CD8-positive, alpha-beta memory T cell (primary cell): Measurements from ENCODE around the gene BBS7. TPM values are rescaled to one million over a fixed set of nuclear protein-coding genes. Genes with fewer than 3 reads are reported as not detected.

Experiments used
- CTCF ChIA-PET: fragments of 350-600 bp; sonication (Branson Sonifier 250); formaldehyde crosslinking; loops from one replicate; lab custom pipeline; 2021; ENCODE audit warnings: antibody characterized with exemption; lab: Charles Lee
- POLR2A ChIA-PET: fragments of 350-600 bp; sonication (Branson Sonifier 250); formaldehyde crosslinking; loops from one replicate; lab custom pipeline; 2021; ENCODE audit warnings: antibody characterized with exemption; lab: Charles Lee
- DNase-seq, 5 donors: peaks; one replicate each; pipeline versions ENCODE4 v3.0.0 to v3.0.0-alpha.2; 2020 to 2022; ENCODE audit warnings: mixed read lengths in 1 of 5
- H3K27ac ChIP-seq: one replicate; pipeline ENCODE4 v1.7.0; 2013; ENCODE audit warnings: low read depth, mild to moderate bottlenecking, low read length, moderate library complexity
- H3K27me3 ChIP-seq: 2 replicates; pipeline ENCODE4 v1.7.0; 2013; ENCODE audit warnings: low read length, mild to moderate bottlenecking; ENCODE audit not compliant: insufficient read depth, poor library complexity, severe bottlenecking
- H3K36me3 ChIP-seq: 2 replicates; pipeline ENCODE4 v1.7.0; 2013; ENCODE audit warnings: mild to moderate bottlenecking, low read length, moderate library complexity; ENCODE audit not compliant: insufficient read depth
- H3K4me1 ChIP-seq: 2 replicates; pipeline ENCODE4 v1.7.0; 2013; ENCODE audit warnings: mild to moderate bottlenecking, low read length, moderate library complexity; ENCODE audit not compliant: insufficient read depth
- H3K4me3 ChIP-seq: 2 replicates; pipeline ENCODE4 v1.7.0; 2013; ENCODE audit warnings: mild to moderate bottlenecking, low read length
- H3K9me3 ChIP-seq: 2 replicates; pipeline ENCODE4 v1.7.0; 2013; ENCODE audit warnings: mild to moderate bottlenecking, low read length
- H3K27ac Mint-ChIP-seq, 8 donors: one replicate each; pipeline ENCODE4 v1.8.0; 2020 to 2021; ENCODE audit warnings: mixed read lengths in 8 of 8, mild to moderate bottlenecking in 6 of 8, inconsistent platforms in 3 of 8, moderate library complexity in 3 of 8
- H3K27me3 Mint-ChIP-seq, 2 donors: one replicate each; pipeline ENCODE4 v1.8.0; 2020 to 2021; ENCODE audit warnings: mixed read lengths in 2 of 2, mild to moderate bottlenecking in 1 of 2, moderate library complexity in 1 of 2
- H3K36me3 Mint-ChIP-seq, 3 donors: one replicate each; pipeline ENCODE4 v1.8.0; 2020 to 2021; ENCODE audit warnings: mixed read lengths in 3 of 3, inconsistent platforms in 1 of 3, mild to moderate bottlenecking in 1 of 3
- H3K4me1 Mint-ChIP-seq, 3 donors: one replicate each; pipeline ENCODE4 v1.8.0; 2020 to 2021; ENCODE audit warnings: mixed read lengths in 3 of 3, inconsistent platforms in 1 of 3, mild to moderate bottlenecking in 1 of 3
- H3K4me3 Mint-ChIP-seq, 7 donors: one replicate each; pipeline ENCODE4 v1.8.0; 2020 to 2021; ENCODE audit warnings: mixed read lengths in 7 of 7, mild to moderate bottlenecking in 6 of 7, moderate library complexity in 4 of 7, inconsistent platforms in 2 of 7
- H3K9me3 Mint-ChIP-seq, 5 donors: one replicate each; pipeline ENCODE4 v1.8.0; 2020 to 2022; ENCODE audit warnings: mixed read lengths in 5 of 5, mild to moderate bottlenecking in 3 of 5, moderate library complexity in 2 of 5, inconsistent platforms in 1 of 5
- polyA plus RNA-seq: library from polyadenylated mRNA; unstranded; fragments of 300-500 nt; fragmentation: Illumina TruSeq; gene quantifications from one replicate; pipeline ENCODE4 v1.2.3, GENCODE V29; 2021
- total RNA-seq, 2 experiments: library from RNA; stranded (reverse); gene quantifications; one replicate each; pipeline ENCODE4 v1.2.3, GENCODE V29; 2021

The BBS7 gene
- total and polyA plus RNA-seq, 3 experiments from 2014 or later = 10.8 to 23.4 (median 23.3) TPM

DNA sequence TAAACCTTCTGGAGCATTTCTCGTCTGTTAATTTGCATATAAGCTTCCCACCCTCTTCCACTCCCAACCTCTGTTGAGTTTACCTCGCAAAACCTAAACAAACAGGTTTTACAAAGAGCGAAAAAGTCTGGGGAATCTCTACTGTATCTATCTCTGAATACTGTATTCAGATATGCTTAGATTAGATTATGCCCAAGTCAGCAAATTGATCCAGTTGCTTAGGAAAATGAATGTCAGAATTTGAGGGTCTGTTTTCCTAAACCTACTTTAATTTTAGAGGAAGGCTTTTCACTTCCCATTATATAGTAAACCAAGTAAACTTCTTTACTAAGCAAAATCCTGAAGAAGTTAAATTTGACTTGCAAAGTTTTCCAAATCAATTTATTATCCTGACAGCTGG lies 53.3 kb downstream of the BBS7 start:
- no peak for DNase-seq
- no peaks in the 10 kb centered on the region for H3K9me3 Mint-ChIP-seq
- POLR2A ChIA-PET = no interaction called here
- H3K4me3 Mint-ChIP-seq = no peak overlapping the region
- peaks cover 0 to 58% (median 14%) of the 10 kb centered on the region in 3 donors for H3K36me3 Mint-ChIP-seq
- H3K27me3 Mint-ChIP-seq = no peaks in the 10 kb centered on the region
- Histone ChIP-seq H3K36me3 (peaks cover 12% of the 10 kb centered on the region), H3K4me1 (no peaks in the 10 kb centered on the region), H3K4me3 (no peak overlapping the region), H3K27ac (no peak overlapping the region), H3K9me3 (no peaks in the 10 kb centered on the region), H3K27me3 (no peaks in the 10 kb centered on the region)
- H3K4me1 Mint-ChIP-seq = peaks cover 4 to 18% (median 13%) of the 10 kb centered on the region in 3 donors
- CTCF ChIA-PET = no interaction called here
- H3K27ac Mint-ChIP-seq = peak overlapping the region in 2 of 8 donors; percentile 57 to 70

GRCh38 chr4:121814756-121815155 lies 55.5 kb downstream of the BBS7 start:
- ChIA-PET CTCF (no interaction called here), POLR2A (no interaction called here)
- H3K9me3 ChIP-seq = no peaks in the 10 kb centered on the region
- DNase-seq = no peak
- no peak overlapping the region for H3K27ac ChIP-seq
- Mint-ChIP-seq H3K27me3 (no peaks in the 10 kb centered on the region), H3K4me3 (no peak overlapping the region), H3K36me3 (peaks cover 0 to 76% (median 14%) of the 10 kb centered on the region in 3 donors), H3K27ac (peak overlapping the region in 3 of 8 donors; percentile 29 to 64 (median 29)), H3K9me3 (no peaks in the 10 kb centered on the region), H3K4me1 (peaks cover 8 to 25% (median 23%) of the 10 kb centered on the region in 3 donors)
- no peak overlapping the region for H3K4me3 ChIP-seq
- H3K27me3 ChIP-seq = no peaks in the 10 kb centered on the region
- no peaks in the 10 kb centered on the region for H3K4me1 ChIP-seq
- H3K36me3 ChIP-seq = peaks cover 20% of the 10 kb centered on the region

GRCh38 chr4:121811122-121811521 lies 59.2 kb downstream of the BBS7 start:
- Mint-ChIP-seq H3K27me3 (no peaks in the 10 kb centered on the region), H3K9me3 (no peaks in the 10 kb centered on the region), H3K4me3 (no peak overlapping the region), H3K27ac (peak overlapping the region in 4 of 8 donors; percentile 3 to 37 (median 14)), H3K36me3 (peaks cover 0 to 82% (median 19%) of the 10 kb centered on the region in 3 donors), H3K4me1 (peaks cover 11 to 28% (median 26%) of the 10 kb centered on the region in 3 donors)
- POLR2A ChIA-PET = no interaction called here
- Histone ChIP-seq H3K4me3 (no peak overlapping the region), H3K27ac (no peak overlapping the region), H3K9me3 (no peaks in the 10 kb centered on the region), H3K27me3 (no peaks in the 10 kb centered on the region), H3K36me3 (peaks cover 28% of the 10 kb centered on the region), H3K4me1 (no peaks in the 10 kb centered on the region)
- no peak for DNase-seq
- CTCF ChIA-PET = interaction anchor here (1.0 kb wide), 1 partner anchor 10 kb away, joined by 3 read pairs; the partner anchor contains the start of gene EXOSC9

DNA sequence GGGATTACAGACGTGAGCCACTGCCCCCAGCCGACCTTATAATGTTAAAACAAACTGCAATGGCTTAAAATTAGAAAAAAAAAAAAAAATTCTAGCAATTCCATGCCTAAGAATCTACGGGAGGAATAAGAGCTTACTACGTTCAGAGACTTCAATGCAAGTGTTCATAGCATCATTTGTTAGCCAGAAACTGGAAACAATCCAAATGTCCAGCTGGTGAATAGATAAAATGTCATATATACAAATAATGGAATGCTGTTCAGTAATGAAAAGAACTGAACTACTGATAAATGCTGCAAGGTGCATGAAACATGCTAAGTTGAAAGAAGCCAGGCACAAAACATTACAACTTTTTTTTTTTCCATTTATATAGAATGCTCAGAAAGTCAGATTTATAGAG lies 63.9 kb downstream of the BBS7 start:
- ChIA-PET POLR2A (no interaction called here), CTCF (no interaction called here)
- Histone ChIP-seq H3K4me1 (peaks cover 15% of the 10 kb centered on the region), H3K4me3 (no peak overlapping the region), H3K36me3 (peaks cover 19% of the 10 kb centered on the region), H3K27me3 (no peaks in the 10 kb centered on the region), H3K27ac (no peak overlapping the region), H3K9me3 (no peaks in the 10 kb centered on the region)
- DNase-seq = no peak
- no peaks in the 10 kb centered on the region for H3K27me3 Mint-ChIP-seq
- H3K4me1 Mint-ChIP-seq = peaks cover 25 to 51% (median 48%) of the 10 kb centered on the region in 3 donors
- no peak overlapping the region for H3K4me3 Mint-ChIP-seq
- H3K27ac Mint-ChIP-seq = peak overlapping the region in 1 of 8 donors; percentile 21
- H3K36me3 Mint-ChIP-seq = peaks cover 0 to 78% (median 20%) of the 10 kb centered on the region in 3 donors
- no peaks in the 10 kb centered on the region for H3K9me3 Mint-ChIP-seq

DNA sequence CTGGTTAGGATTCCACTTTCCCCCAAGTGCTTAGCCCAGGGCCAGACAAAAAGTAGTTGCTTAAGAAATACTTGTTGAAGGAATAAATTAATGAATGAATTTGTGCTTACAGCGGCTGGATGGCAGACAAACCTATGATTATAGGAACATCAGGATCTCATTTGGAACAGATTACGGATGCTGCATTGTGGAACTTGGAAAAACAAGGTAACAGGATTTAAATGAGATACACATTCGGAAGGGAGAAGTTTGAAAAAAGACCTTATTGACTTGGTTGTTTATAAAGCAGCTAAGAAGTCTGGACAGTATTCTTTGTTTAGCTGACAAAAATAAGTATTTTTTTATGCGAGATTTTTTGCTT lies 68.6 kb downstream of the BBS7 start:
- Mint-ChIP-seq H3K36me3 (peaks cover 0 to 49% (median 11%) of the 10 kb centered on the region in 3 donors), H3K27me3 (peaks cover 0 to 3% of the 10 kb centered on the region in 2 donors), H3K4me1 (peaks cover 43 to 66% (median 59%) of the 10 kb centered on the region in 3 donors), H3K4me3 (peak overlapping the region; percentile 94 to 98 (median 97)), H3K9me3 (no peaks in the 10 kb centered on the region), H3K27ac (peak overlapping the region; percentile 97 to 100 (median 98))
- DNase-seq = no peak
- H3K36me3 ChIP-seq = peaks cover 7% of the 10 kb centered on the region
- H3K27ac ChIP-seq = peak overlapping the region; percentile 95
- no peaks in the 10 kb centered on the region for H3K27me3 ChIP-seq
- ChIA-PET CTCF (interaction anchor here (1.0 to 1.8 kb wide), 2 partner anchors 23 to 26 kb away, joined by 5 to 7 read pairs; partner anchors contain the start of gene CCNA2), POLR2A (interaction anchor here (0.8 to 2.1 kb wide), 4 partner anchors 23 to 931 kb away, joined by 3 to 10 read pairs (median 4); partner anchors contain the start of genes ANXA5, BBS12 and CCNA2)
- H3K4me1 ChIP-seq = peaks cover 31% of the 10 kb centered on the region
- H3K9me3 ChIP-seq = no peaks in the 10 kb centered on the region
- H3K4me3 ChIP-seq = peak overlapping the region; percentile 100

- ChIA-PET POLR2A (interaction anchor here (0.8 to 2.1 kb wide), 4 partner anchors 23 to 932 kb away, joined by 3 to 10 read pairs (median 4); partner anchors contain the start of genes ANXA5, BBS12 and CCNA2), CTCF (interaction anchor here (1.0 to 1.8 kb wide), 3 partner anchors 10 to 27 kb away, joined by 3 to 7 read pairs (median 5); partner anchors contain the start of gene CCNA2)
- Mint-ChIP-seq H3K27me3 (peaks cover 0 to 3% of the 10 kb centered on the region in 2 donors), H3K4me3 (peak within 1 kb of the TSS; percentile 94 to 98 (median 97)), H3K27ac (peak within 1 kb of the TSS; percentile 97 to 100 (median 98)), H3K4me1 (peaks cover 45 to 64% (median 56%) of the 10 kb centered on the region in 3 donors), H3K9me3 (no peaks in the 10 kb centered on the region), H3K36me3 (peaks cover 0 to 44% (median 11%) of the 10 kb centered on the region in 3 donors)
- DNase-seq = peak; percentile 89 to 95 (median 93)
- peak within 1 kb of the TSS; percentile 100 for H3K4me3 ChIP-seq
- H3K27ac ChIP-seq = peak within 1 kb of the TSS; percentile 95
- no peaks in the 10 kb centered on the region for H3K9me3 ChIP-seq
- H3K36me3 ChIP-seq = peaks cover 7% of the 10 kb centered on the region
- peaks cover 31% of the 10 kb centered on the region for H3K4me1 ChIP-seq
- no peaks in the 10 kb centered on the region for H3K27me3 ChIP-seq
Measured at GRCh38 chr4:121800961-121801714, 69.1 kb downstream of the BBS7 start, which contains the start of gene EXOSC9. Gene EXOSC9 (plus strand): TSS chr4:121801323. CDS start chr4:121801425, 102 bp downstream.

DNA sequence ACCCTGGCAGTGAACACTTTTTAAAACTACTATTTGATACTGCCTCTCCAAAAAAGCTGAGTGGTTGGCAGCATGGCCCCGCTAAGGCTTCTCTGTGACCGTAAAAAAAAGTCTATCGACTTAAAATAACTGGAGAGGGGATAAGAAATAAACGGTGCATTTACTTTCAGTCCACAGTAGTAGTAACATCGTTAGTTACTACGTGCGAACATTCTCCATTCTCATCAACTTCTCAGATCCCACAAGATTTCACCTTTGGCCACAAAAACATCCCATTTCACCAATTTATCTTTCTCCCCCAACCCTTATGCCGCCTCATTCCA lies 69.7 kb downstream of the BBS7 start:
- Histone ChIP-seq H3K27me3 (no peaks in the 10 kb centered on the region), H3K27ac (peak overlapping the region; percentile 95), H3K4me1 (peaks cover 31% of the 10 kb centered on the region), H3K4me3 (peak overlapping the region; percentile 100), H3K36me3 (peaks cover 7% of the 10 kb centered on the region), H3K9me3 (no peaks in the 10 kb centered on the region)
- CTCF ChIA-PET = interaction anchor here (1.2 to 1.8 kb wide), 2 partner anchors 10 to 27 kb away, joined by 3 to 7 read pairs; no protein-coding TSS in a partner anchor
- Mint-ChIP-seq H3K27me3 (peaks cover 0 to 3% of the 10 kb centered on the region in 2 donors), H3K36me3 (peaks cover 0 to 40% (median 11%) of the 10 kb centered on the region in 3 donors), H3K4me1 (peaks cover 48 to 69% (median 62%) of the 10 kb centered on the region in 3 donors), H3K9me3 (no peaks in the 10 kb centered on the region), H3K4me3 (peak overlapping the region; percentile 94 to 98 (median 97)), H3K27ac (peak overlapping the region; percentile 97 to 100 (median 98))
- POLR2A ChIA-PET = interaction anchor here (0.6 to 2.1 kb wide), 4 partner anchors 12 to 104 kb away, joined by 3 to 10 read pairs (median 5); partner anchors contain the start of genes ANXA5 and CCNA2
- DNase-seq = no peak
